Natural killer cell (primary cell): ENCODE measurements around the gene GPC4. TPM values are rescaled to one million over a fixed set of nuclear protein-coding genes. Genes with fewer than 3 reads are reported as not detected.

Experiments used
- ATAC-seq, 3 donors: fragments of 150-1000 bp in 2 of 3; fragments of 200-7000 bp in 1 of 3; cut with Tn5 transposase; 1 replicate in 1 of 3; 2 replicates in 2 of 3; pipeline ENCODE4 v1.10.0; 2021; ENCODE audit warnings: mild to moderate bottlenecking in 2 of 3, moderate library complexity in 2 of 3
- DNase-seq, 2 donors: peaks; one replicate each; pipeline versions ENCODE4 v3.0.0 to v3.0.0-alpha.2; 2013 to 2021; ENCODE audit warnings: mixed read lengths in 1 of 2
- H3K27ac ChIP-seq: one replicate; pipeline ENCODE4 v1.5.1; 2013; ENCODE audit warnings: mild to moderate bottlenecking, low read length
- H3K27me3 ChIP-seq: one replicate; pipeline ENCODE4 v1.6.1; 2013; ENCODE audit warnings: low read length; ENCODE audit not compliant: control insufficient read depth, insufficient read depth
- H3K36me3 ChIP-seq: one replicate; pipeline ENCODE4 v1.6.1; 2013; ENCODE audit warnings: low read length; ENCODE audit not compliant: control insufficient read depth, insufficient read depth
- H3K4me1 ChIP-seq: one replicate; pipeline ENCODE4 v1.6.1; 2013; ENCODE audit warnings: low read length; ENCODE audit not compliant: control insufficient read depth, insufficient read depth
- H3K4me3 ChIP-seq: one replicate; pipeline ENCODE4 v1.5.1; 2013; ENCODE audit warnings: low read length
- H3K9me3 ChIP-seq: one replicate; pipeline ENCODE4 v1.6.1; 2013; ENCODE audit warnings: low read length; ENCODE audit not compliant: control insufficient read depth, insufficient read depth
- H3K27ac Mint-ChIP-seq, 2 donors: one replicate each; pipeline ENCODE4 v1.8.0; 2022; ENCODE audit warnings: mild to moderate bottlenecking in 2 of 2, mixed read lengths in 2 of 2, moderate library complexity in 1 of 2
- H3K27me3 Mint-ChIP-seq, 2 donors: one replicate each; pipeline ENCODE4 v1.8.0; 2022; ENCODE audit warnings: low read depth in 2 of 2, mixed read lengths in 2 of 2
- H3K36me3 Mint-ChIP-seq: one replicate; pipeline ENCODE4 v1.8.0; 2022; ENCODE audit warnings: mixed read lengths
- H3K4me1 Mint-ChIP-seq, 2 donors: one replicate each; pipeline ENCODE4 v1.8.0; 2022; ENCODE audit warnings: mixed read lengths in 2 of 2
- H3K4me3 Mint-ChIP-seq: one replicate; pipeline ENCODE4 v1.8.0; 2022; ENCODE audit warnings: mild to moderate bottlenecking, moderate library complexity, mixed read lengths
- H3K9me3 Mint-ChIP-seq, 2 donors: one replicate each; pipeline ENCODE4 v1.8.0; 2022; ENCODE audit warnings: mixed read lengths in 2 of 2
- WGBS: methylation state at CpG from one replicate; pipeline ENCODE4 v1.1.7; 2013; ENCODE audit warnings: missing lambda C conversion rate; ENCODE audit not compliant: insufficient coverage; 5-methylcytosine and 5-hydroxymethylcytosine counted together
- intact Hi-C: fragments of 100-400 bp; cut with micrococcal nuclease; formaldehyde crosslinking; loops from one replicate; pipeline ENCODE4 v1.14.2; 2022
- total RNA-seq, 4 donors: library from RNA; stranded (reverse); fragments of 120-200 nt in 1 of 4; gene quantifications; one replicate each; pipeline versions ENCODE4 v1.2.3 to v1.2.4, GENCODE V29; 2013 to 2022
- TF ChIP-seq, protein P1 (sequence below): fragments of 200-600 bp; IDR thresholded peaks from one replicate; pipeline ENCODE4 v1.8.0; 2022; ENCODE audit warnings: antibody characterized with exemption

GPC4 gene
- total RNA-seq, 3 donors from 2014 or later (not counting 1 experiment from before 2014, with no cell fraction given), result 0.08 TPM; not detected in 2

- Histone ChIP-seq H3K36me3 (no peaks in the 10 kb centered on the region), H3K27ac (no peak overlapping the region), H3K4me1 (no peaks in the 10 kb centered on the region), H3K9me3 (no peaks in the 10 kb centered on the region), H3K27me3 (no peaks in the 10 kb centered on the region), H3K4me3 (no peak overlapping the region)
- no CpG with 5 or more reads among the region's 3 CpGs for WGBS
- TF ChIP-seq, protein P1, sequence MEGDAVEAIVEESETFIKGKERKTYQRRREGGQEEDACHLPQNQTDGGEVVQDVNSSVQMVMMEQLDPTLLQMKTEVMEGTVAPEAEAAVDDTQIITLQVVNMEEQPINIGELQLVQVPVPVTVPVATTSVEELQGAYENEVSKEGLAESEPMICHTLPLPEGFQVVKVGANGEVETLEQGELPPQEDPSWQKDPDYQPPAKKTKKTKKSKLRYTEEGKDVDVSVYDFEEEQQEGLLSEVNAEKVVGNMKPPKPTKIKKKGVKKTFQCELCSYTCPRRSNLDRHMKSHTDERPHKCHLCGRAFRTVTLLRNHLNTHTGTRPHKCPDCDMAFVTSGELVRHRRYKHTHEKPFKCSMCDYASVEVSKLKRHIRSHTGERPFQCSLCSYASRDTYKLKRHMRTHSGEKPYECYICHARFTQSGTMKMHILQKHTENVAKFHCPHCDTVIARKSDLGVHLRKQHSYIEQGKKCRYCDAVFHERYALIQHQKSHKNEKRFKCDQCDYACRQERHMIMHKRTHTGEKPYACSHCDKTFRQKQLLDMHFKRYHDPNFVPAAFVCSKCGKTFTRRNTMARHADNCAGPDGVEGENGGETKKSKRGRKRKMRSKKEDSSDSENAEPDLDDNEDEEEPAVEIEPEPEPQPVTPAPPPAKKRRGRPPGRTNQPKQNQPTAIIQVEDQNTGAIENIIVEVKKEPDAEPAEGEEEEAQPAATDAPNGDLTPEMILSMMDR, result no peak
- H3K4me3 Mint-ChIP-seq, result no peak overlapping the region
- peaks cover 3 to 30% of the 10 kb centered on the region in 2 donors for H3K27me3 Mint-ChIP-seq
- H3K36me3 Mint-ChIP-seq, result no peaks in the 10 kb centered on the region
- no peak for ATAC-seq
- DNase-seq, result no peak
- H3K4me1 Mint-ChIP-seq, result no peaks in the 10 kb centered on the region
- H3K9me3 Mint-ChIP-seq, result no peaks in the 10 kb centered on the region
- no peak overlapping the region for H3K27ac Mint-ChIP-seq
- intact Hi-C loops, result no loop called here
Observed at GRCh38 chrX:133370696-133371275, 44.5 kb downstream of the GPC4 start.

DNA sequence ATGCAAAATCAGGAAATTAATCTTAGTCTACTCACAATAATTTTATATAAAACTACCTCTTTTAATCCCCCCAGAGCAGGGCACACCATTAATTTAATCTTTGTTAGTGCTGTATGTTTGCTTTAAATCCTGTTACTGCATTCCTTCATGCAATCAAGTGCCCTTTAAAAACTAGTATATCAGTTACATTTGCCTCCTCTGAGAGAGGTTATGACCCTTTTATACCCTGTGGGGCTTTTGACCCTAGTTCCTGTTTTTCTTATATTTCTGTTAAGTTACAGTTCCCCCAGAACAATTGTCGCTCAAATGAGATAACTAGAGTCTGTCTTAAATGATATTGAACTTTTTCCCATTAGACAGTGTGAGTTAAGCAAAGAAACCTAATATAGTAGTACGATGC, 46.2 kb downstream of the GPC4 start:
- Mint-ChIP-seq H3K9me3 (no peaks in the 10 kb centered on the region), H3K4me3 (no peak overlapping the region), H3K27me3 (peaks cover 1 to 31% of the 10 kb centered on the region in 2 donors), H3K4me1 (no peaks in the 10 kb centered on the region), H3K27ac (no peak overlapping the region), H3K36me3 (no peaks in the 10 kb centered on the region)
- intact Hi-C loops, result no loop called here
- Histone ChIP-seq H3K9me3 (no peaks in the 10 kb centered on the region), H3K27me3 (no peaks in the 10 kb centered on the region), H3K36me3 (no peaks in the 10 kb centered on the region), H3K27ac (no peak overlapping the region), H3K4me1 (no peaks in the 10 kb centered on the region), H3K4me3 (no peak overlapping the region)
- ATAC-seq (no peak), DNase-seq (no peak)
- TF ChIP-seq, protein P1, result no peak
- WGBS, result no CpG with 5 or more reads among the region's 2 CpGs

DNA sequence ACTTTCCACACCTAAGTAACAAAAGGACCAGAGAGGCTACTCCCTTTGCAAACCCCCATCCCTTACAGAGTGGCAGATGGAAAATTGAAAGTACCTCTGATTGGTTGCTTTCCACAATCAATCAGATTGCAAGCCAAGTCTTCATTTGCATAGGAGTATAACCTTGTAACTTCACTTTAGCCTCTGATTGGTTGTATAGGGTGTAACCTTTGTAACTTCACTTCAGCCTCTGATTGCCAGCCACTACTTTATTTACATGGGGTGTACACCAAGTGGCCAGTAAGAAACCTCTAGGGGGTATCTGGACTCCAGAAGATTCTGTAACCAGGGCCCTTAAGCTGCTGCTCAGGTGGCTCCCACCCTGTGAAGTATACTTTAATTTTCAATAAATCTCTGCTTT, 48.6 kb downstream of the GPC4 start:
- Mint-ChIP-seq H3K36me3 (no peaks in the 10 kb centered on the region), H3K4me1 (no peaks in the 10 kb centered on the region), H3K9me3 (no peaks in the 10 kb centered on the region), H3K4me3 (no peak overlapping the region), H3K27me3 (peaks cover 0 to 50% of the 10 kb centered on the region in 2 donors), H3K27ac (no peak overlapping the region)
- no peak for DNase-seq
- Histone ChIP-seq H3K27me3 (no peaks in the 10 kb centered on the region), H3K9me3 (no peaks in the 10 kb centered on the region), H3K4me1 (no peaks in the 10 kb centered on the region), H3K4me3 (no peak overlapping the region), H3K27ac (no peak overlapping the region), H3K36me3 (no peaks in the 10 kb centered on the region)
- no peak for ATAC-seq
- intact Hi-C loops, result no loop called here
- TF ChIP-seq, protein P1, result no peak
